ENCODE results near the gene KHDC4. TPM values are rescaled to one million over a fixed set of nuclear protein-coding genes. Genes with fewer than 3 reads are reported as not detected.

Gene KHDC4
- total and polyA plus RNA-seq, 9 of the 15 experiments (the other 6 are each of a cell fraction or from before 2014, with no cell fraction given), result 12.1 to 185 (median 65.6) TPM

GRCh38 chr1:155940482-155940992 lies 6.3 kb upstream of the KHDC4 start (continued):
- TF ChIP-seq RAD21 (CRISPR knock-in tag; conservative IDR thresholded peaks at IDR 0.05 in 1 of 2, IDR thresholded peaks at IDR 0.05 in 1 of 2) (0 out of 4 replicates have a peak, but pooled peaks of 1 of the 2 experiments have one; percentile 5), DDX20 (tag; IDR thresholded peaks at IDR 0.05; ENCODE audit: low read depth) (0 out of 2 replicates have a peak, but pooled peaks have one; percentile 38), MAZ (CRISPR knock-in tag; conservative IDR thresholded peaks at IDR 0.05 in 1 of 2, IDR thresholded peaks at IDR 0.05 in 1 of 2) (peak in 1 of 2 experiments; percentile 26; a peak in 1 of 4 replicates), IRF9 (tag; IDR thresholded peaks at IDR 0.05) (0 out of 2 replicates have a peak, but pooled peaks have one; percentile 44), ELF1 (tag; IDR thresholded peaks at IDR 0.05) (peak; percentile 57; the same call in 1 of the 2 replicates), L3MBTL2 (IDR thresholded peaks at IDR 0.05) (peak; percentile 30; the same call in 1 of the 2 replicates), EP400 (IDR thresholded peaks at IDR 0.05) (0 out of 2 replicates have a peak, but pooled peaks have one; percentile 17), SMAD4 (CRISPR knock-in tag; conservative IDR thresholded peaks at IDR 0.05) (peak; percentile 68), OTX1 (CRISPR knock-in tag; IDR thresholded peaks at IDR 0.05) (0 out of 2 replicates have a peak, but pooled peaks have one; percentile 46), TSHZ1 (CRISPR knock-in tag; IDR thresholded peaks at IDR 0.05) (no peak), THRB (CRISPR knock-in tag; conservative IDR thresholded peaks at IDR 0.05) (peak; percentile 72; the same call in 1 of the 2 replicates), ZEB2 (IDR thresholded peaks at IDR 0.05) (0 out of 2 replicates have a peak, but pooled peaks have one; percentile 36), ZFX (CRISPR knock-in tag; IDR thresholded peaks at IDR 0.05) (peak; percentile 76)

Data from K562 (cell line).